NB4 (cell line): ENCODE measurements around the gene TNFAIP8.

Experiments
- DNase-seq: peaks from one replicate; pipeline ENCODE4 v3.0.0; 2010; ENCODE audit warnings: low read depth
- H3K4me3 ChIP-seq: one replicate; pipeline ENCODE4 v1.5.1; 2011; ENCODE audit warnings: mild to moderate bottlenecking, low read depth, low read length, moderate library complexity
- CTCF ChIP-seq: IDR thresholded peaks from one replicate; pipeline ENCODE4 v1.5.1; 2012; ENCODE audit warnings: low read depth, low read length
- MAX ChIP-seq: IDR thresholded peaks from 2 replicates; pipeline ENCODE4 v1.6.1; 2011; ENCODE audit warnings: low read depth, low read length
- MYC ChIP-seq: IDR thresholded peaks from 2 replicates; pipeline ENCODE4 v1.6.1; 2011; ENCODE audit warnings: low read depth, low read length
- POLR2A ChIP-seq: IDR thresholded peaks from 2 replicates; pipeline ENCODE4 v1.6.1; 2011; ENCODE audit warnings: mild to moderate bottlenecking; ENCODE audit not compliant: insufficient read length; ENCODE audit errors: extremely low read depth

TNFAIP8 gene

DNA sequence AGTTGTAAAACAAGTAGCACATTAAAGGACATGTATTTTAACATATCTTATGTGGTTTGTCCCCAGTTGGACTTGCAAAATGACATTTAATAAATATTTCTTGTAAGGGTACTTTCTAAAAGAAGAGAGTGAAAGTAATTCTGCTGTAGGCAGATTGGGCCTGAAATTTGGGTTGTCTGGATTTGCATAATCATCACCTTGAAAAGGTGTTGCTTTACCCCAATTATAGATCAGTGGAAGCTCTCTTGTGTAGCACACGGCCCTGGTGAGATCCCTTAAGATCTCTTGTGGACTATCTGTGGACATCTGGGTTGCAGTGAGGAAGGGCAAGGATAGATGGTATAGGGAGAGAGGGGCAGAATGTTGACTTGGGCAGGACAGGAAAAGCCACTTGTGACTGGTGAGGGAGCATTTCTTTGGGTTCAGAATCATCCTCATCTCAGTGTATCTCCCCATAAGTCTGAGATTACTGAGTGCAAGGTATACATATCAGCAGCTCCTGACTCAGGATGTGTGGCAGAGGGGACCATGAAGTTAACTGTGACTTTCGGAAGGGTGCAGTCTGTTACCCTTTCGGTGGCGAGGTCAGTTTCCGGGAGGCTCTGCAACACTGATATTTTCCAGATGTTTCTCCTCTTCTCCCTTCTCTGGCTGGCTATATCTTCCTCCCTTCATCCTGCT lies 2.0 kb upstream of the TNFAIP8 start:
- DNase-seq = no peak
- TF ChIP-seq POLR2A (no peak), MAX (no peak), MYC (no peak), CTCF (no peak)
- H3K4me3 ChIP-seq = no peak overlapping the region

DNA sequence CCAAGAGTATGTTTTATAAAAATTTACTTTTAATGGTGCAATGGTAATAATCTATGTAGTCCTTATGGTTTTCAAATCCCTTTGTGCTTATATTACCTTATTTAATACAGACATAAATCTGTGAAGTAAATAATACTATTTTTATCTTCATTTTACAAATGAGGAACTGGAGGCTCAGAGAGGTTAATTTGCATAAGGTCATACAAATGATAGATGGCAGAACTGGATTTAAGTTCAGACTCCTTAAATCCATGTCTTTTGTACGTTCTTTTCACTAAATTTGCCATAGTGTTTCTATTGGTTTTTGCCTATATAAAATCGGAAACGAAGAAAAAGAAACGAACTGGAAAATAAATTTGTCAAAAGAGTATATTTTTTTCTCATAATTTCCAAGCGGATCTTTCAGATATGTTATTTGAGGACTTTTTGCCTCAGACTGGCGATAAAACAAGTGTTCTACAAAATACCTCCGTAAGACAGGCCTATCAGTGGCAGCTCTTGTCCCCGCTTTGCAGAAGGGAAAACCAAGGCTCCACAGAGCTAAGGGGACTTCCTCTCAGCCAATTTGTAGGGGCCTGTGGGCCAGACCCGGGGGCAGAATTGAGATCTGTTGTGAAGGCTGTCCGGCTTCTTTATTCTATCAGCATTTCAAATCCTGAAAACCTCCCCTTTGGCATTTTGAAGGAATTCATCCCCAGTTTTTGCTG lies 1.1 kb upstream of the TNFAIP8 start:
- TF ChIP-seq MYC (no peak), POLR2A (no peak), MAX (no peak), CTCF (no peak)
- DNase-seq = no peak
- peak overlapping the region; percentile 58 for H3K4me3 ChIP-seq

- DNase-seq = peak; percentile 72
- no peak for TF ChIP-seq MAX
- TF ChIP-seq POLR2A = no peak
- TF ChIP-seq MYC = no peak
- TF ChIP-seq CTCF = no peak
These were observed 578 bp upstream of the TNFAIP8 start for GRCh38 chr5:119355244-119355638.

DNA sequence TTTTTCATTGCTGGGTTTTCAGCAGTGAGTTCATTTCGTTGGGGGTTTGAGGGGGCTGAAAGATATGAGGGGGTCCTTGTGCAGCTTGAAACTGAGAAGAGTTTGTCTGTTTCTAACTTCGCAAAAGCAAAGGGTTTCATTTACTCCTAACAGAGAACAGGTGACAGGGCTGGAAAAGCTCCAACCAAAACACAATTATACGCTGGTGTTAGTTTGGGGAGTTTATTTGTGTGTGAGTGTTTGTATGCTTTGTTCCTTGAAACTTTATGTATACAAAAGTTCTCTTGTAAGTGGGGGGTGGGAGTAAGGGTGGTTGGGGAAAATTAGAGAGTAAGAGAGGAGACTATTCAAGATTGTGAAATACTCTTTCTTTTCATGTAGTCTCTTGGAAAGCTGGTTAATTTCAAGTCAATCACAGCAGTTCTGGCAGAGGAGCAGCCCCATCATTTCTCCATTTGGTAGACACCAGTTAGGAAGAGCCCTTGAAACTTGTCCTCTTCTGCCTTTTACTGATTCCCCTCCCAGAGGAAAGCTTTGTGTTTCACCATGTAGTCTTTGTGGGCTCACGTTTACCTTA lies 881 bp downstream of the TNFAIP8 start:
- H3K4me3 ChIP-seq = peak overlapping the region; percentile 65
- no peak for DNase-seq
- no peak for TF ChIP-seq MAX
- no peak for TF ChIP-seq MYC
- TF ChIP-seq CTCF = no peak
- TF ChIP-seq POLR2A = no peak

More at GRCh38 chr5:119355244-119355638, 578 bp upstream of the TNFAIP8 start:
- H3K4me3 ChIP-seq = peak overlapping the region; percentile 58

DNA sequence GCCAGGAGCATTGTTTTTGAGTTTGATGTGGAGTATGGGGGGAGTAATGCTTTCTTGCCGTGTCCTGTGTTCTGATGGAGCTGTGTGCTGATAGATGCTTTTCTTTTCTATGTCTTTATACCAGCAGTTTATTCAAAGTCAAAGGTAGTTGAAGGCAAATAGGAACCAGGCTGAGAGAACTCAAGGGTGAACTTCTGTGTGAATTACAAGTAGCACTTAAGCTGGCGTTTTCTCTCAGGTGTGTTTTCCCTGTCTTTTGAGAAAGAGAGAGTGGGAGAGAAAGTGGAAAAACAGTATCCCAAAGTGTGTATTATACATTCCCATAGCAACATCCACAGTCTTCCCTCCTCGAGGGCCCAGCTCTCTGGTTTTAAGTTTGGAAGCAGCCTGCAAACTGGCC lies 1.5 kb downstream of the TNFAIP8 start:
- TF ChIP-seq MAX (no peak), POLR2A (no peak), MYC (no peak), CTCF (no peak)
- no peak for DNase-seq
- peak overlapping the region; percentile 65 for H3K4me3 ChIP-seq
